ENCODE measurements around the gene PTPN23. TPM values are rescaled to one million over a fixed set of nuclear protein-coding genes. Genes with fewer than 3 reads are reported as not detected.

PTPN23 gene
- 22.4 and 30.0 TPM in 2 replicates for total RNA-seq

GRCh38 chr3:47380601-47381316, at the start of gene PTPN23:
Gene PTPN23 (plus strand): TSS chr3:47381021. CDS start chr3:47381097, 76 bp downstream.
- H3K27me3 ChIP-seq (ENCODE audit: insufficient read depth, low read length), result no peaks in the 10 kb centered on the region
- peak within 1 kb of the TSS; percentile 90 for H2AFZ ChIP-seq (ENCODE audit: low read length)
- peaks cover 3% of the 10 kb centered on the region for H3K36me3 ChIP-seq (ENCODE audit: insufficient read depth, low read length)
- no peaks in the 10 kb centered on the region for H3K9me3 ChIP-seq (ENCODE audit: low read depth, low read length)
- peak within 1 kb of the TSS; percentile 89 for H3K27ac ChIP-seq (ENCODE audit: low read depth, low read length)
- H3K4me2 ChIP-seq (ENCODE audit: insufficient read depth, low read length), result peak within 1 kb of the TSS; percentile 99
- H3K4me3 ChIP-seq (ENCODE audit: insufficient read depth, low read length), result peak within 1 kb of the TSS; percentile 94
- H3K4me1 ChIP-seq (ENCODE audit: insufficient read depth, low read length), result peaks cover 14% of the 10 kb centered on the region
- peaks cover 66% of the 10 kb centered on the region for H3K79me2 ChIP-seq (ENCODE audit: insufficient read depth, low read length)
- TF ChIP-seq CTCF (IDR thresholded peaks at IDR 0.05; ENCODE audit: extremely low read depth, low read depth, low read length), result no peak
- peaks cover 39% of the 10 kb centered on the region for H4K20me1 ChIP-seq (ENCODE audit: insufficient read depth, low read length)
- DNase-seq (ENCODE audit: insufficient read length, low spot score, missing footprints), result peak; percentile 99

- Histone ChIP-seq H3K4me3 (ENCODE audit: insufficient read depth, low read length) (no peak overlapping the region), H3K9me3 (ENCODE audit: low read depth, low read length) (no peaks in the 10 kb centered on the region), H3K79me2 (ENCODE audit: insufficient read depth, low read length) (no peaks in the 10 kb centered on the region), H2AFZ (ENCODE audit: low read length) (no peak overlapping the region), H3K36me3 (ENCODE audit: insufficient read depth, low read length) (peaks cover 64% of the 10 kb centered on the region), H3K27me3 (ENCODE audit: insufficient read depth, low read length) (no peaks in the 10 kb centered on the region), H3K4me1 (ENCODE audit: insufficient read depth, low read length) (no peaks in the 10 kb centered on the region), H4K20me1 (ENCODE audit: insufficient read depth, low read length) (no peaks in the 10 kb centered on the region), H3K4me2 (ENCODE audit: insufficient read depth, low read length) (no peak overlapping the region), H3K27ac (ENCODE audit: low read depth, low read length) (no peak overlapping the region)
- DNase-seq (ENCODE audit: insufficient read length, low spot score, missing footprints), result no peak
- TF ChIP-seq CTCF (IDR thresholded peaks at IDR 0.05; ENCODE audit: extremely low read depth, low read depth, low read length), result no peak
Observed at GRCh38 chr3:47333907-47334306, 46.9 kb upstream of the PTPN23 start.

GRCh38 chr3:47337656-47338055, 43.2 kb upstream of the PTPN23 start:
- no peaks in the 10 kb centered on the region for H3K9me3 ChIP-seq (ENCODE audit: low read depth, low read length)
- no peaks in the 10 kb centered on the region for H3K79me2 ChIP-seq (ENCODE audit: insufficient read depth, low read length)
- no peaks in the 10 kb centered on the region for H3K4me1 ChIP-seq (ENCODE audit: insufficient read depth, low read length)
- H3K4me3 ChIP-seq (ENCODE audit: insufficient read depth, low read length), result no peak overlapping the region
- no peak for DNase-seq (ENCODE audit: insufficient read length, low spot score, missing footprints)
- peaks cover 55% of the 10 kb centered on the region for H3K36me3 ChIP-seq (ENCODE audit: insufficient read depth, low read length)
- H3K4me2 ChIP-seq (ENCODE audit: insufficient read depth, low read length), result no peak overlapping the region
- no peak overlapping the region for H2AFZ ChIP-seq (ENCODE audit: low read length)
- TF ChIP-seq CTCF (IDR thresholded peaks at IDR 0.05; ENCODE audit: extremely low read depth, low read depth, low read length), result no peak
- no peaks in the 10 kb centered on the region for H3K27me3 ChIP-seq (ENCODE audit: insufficient read depth, low read length)
- no peak overlapping the region for H3K27ac ChIP-seq (ENCODE audit: low read depth, low read length)
- H4K20me1 ChIP-seq (ENCODE audit: insufficient read depth, low read length), result no peaks in the 10 kb centered on the region

GRCh38 chr3:47339951-47340350, 40.9 kb upstream of the PTPN23 start:
- Histone ChIP-seq H3K79me2 (ENCODE audit: insufficient read depth, low read length) (no peaks in the 10 kb centered on the region), H3K4me2 (ENCODE audit: insufficient read depth, low read length) (no peak overlapping the region), H3K4me1 (ENCODE audit: insufficient read depth, low read length) (no peaks in the 10 kb centered on the region), H4K20me1 (ENCODE audit: insufficient read depth, low read length) (no peaks in the 10 kb centered on the region), H3K27ac (ENCODE audit: low read depth, low read length) (no peak overlapping the region), H3K27me3 (ENCODE audit: insufficient read depth, low read length) (no peaks in the 10 kb centered on the region), H3K9me3 (ENCODE audit: low read depth, low read length) (no peaks in the 10 kb centered on the region), H2AFZ (ENCODE audit: low read length) (no peak overlapping the region), H3K4me3 (ENCODE audit: insufficient read depth, low read length) (no peak overlapping the region), H3K36me3 (ENCODE audit: insufficient read depth, low read length) (peaks cover 47% of the 10 kb centered on the region)
- TF ChIP-seq CTCF (IDR thresholded peaks at IDR 0.05; ENCODE audit: extremely low read depth, low read depth, low read length), result no peak
- DNase-seq (ENCODE audit: insufficient read length, low spot score, missing footprints), result no peak

All from osteoblast (primary cell).